GM21619 (cell line): Measurements from ENCODE around the gene KCNH1.

Source experiments
- ATAC-seq: cut with Tn5 transposase; IDR thresholded peaks from one replicate; pipeline ENCODE4 v1.9.1; 2021; ENCODE audit not compliant: unreplicated experiment

The KCNH1 gene

GRCh38 chr1:210883821-210884220 lies 250.1 kb downstream of the KCNH1 start:
- ATAC-seq, result no peak

- ATAC-seq, result no peak
These were observed 251.3 kb downstream of the KCNH1 start for GRCh38 chr1:210882414-210883221.

- no peak for ATAC-seq
These were observed 255.4 kb downstream of the KCNH1 start for GRCh38 chr1:210878564-210878963.

GRCh38 chr1:210876275-210876674 lies 257.7 kb downstream of the KCNH1 start:
- no peak for ATAC-seq

- ATAC-seq, result no peak
These were observed 267.4 kb downstream of the KCNH1 start for GRCh38 chr1:210866532-210866931.

GRCh38 chr1:210857705-210858104 lies 276.2 kb downstream of the KCNH1 start:
- no peak for ATAC-seq

GRCh38 chr1:210857146-210857663 lies 276.7 kb downstream of the KCNH1 start:
- no peak for ATAC-seq

GRCh38 chr1:210855440-210855839 lies 278.5 kb downstream of the KCNH1 start:
- ATAC-seq, result no peak

- ATAC-seq, result no peak
These were observed 280.7 kb downstream of the KCNH1 start for GRCh38 chr1:210853276-210853675.

GRCh38 chr1:210850556-210850955 lies 283.4 kb downstream of the KCNH1 start:
- ATAC-seq, result no peak

- no peak for ATAC-seq
These were observed 285.5 kb downstream of the KCNH1 start for GRCh38 chr1:210848474-210848873.

- ATAC-seq, result no peak
These were observed 291.9 kb downstream of the KCNH1 start for GRCh38 chr1:210841926-210842625.

- ATAC-seq, result no peak
These were observed 303.6 kb downstream of the KCNH1 start for GRCh38 chr1:210830034-210831028.

- ATAC-seq, result no peak
These were observed 304.9 kb downstream of the KCNH1 start for GRCh38 chr1:210828996-210829596.

GRCh38 chr1:210827481-210827880 lies 306.5 kb downstream of the KCNH1 start:
- no peak for ATAC-seq

GRCh38 chr1:210826686-210827085 lies 307.3 kb downstream of the KCNH1 start:
- ATAC-seq, result no peak

- no peak for ATAC-seq
These were observed 311.0 kb downstream of the KCNH1 start for GRCh38 chr1:210822932-210823331.

GRCh38 chr1:210822241-210822640 lies 311.7 kb downstream of the KCNH1 start:
- no peak for ATAC-seq

- no peak for ATAC-seq
These were observed 312.3 kb downstream of the KCNH1 start for GRCh38 chr1:210821615-210822014.

- no peak for ATAC-seq
These were observed 314.7 kb downstream of the KCNH1 start for GRCh38 chr1:210819266-210819665.
